Glutamatergic neuron (in vitro differentiated cells): ENCODE data around the gene PRCC. TPM values are rescaled to one million over a fixed set of nuclear protein-coding genes. Genes with fewer than 3 reads are reported as not detected.

Experiments used
- DNase-seq: peaks from one replicate; pipeline ENCODE4 v3.0.0; 2022
- H3K27ac Mint-ChIP-seq: one replicate; pipeline ENCODE4 v1.8.0; 2020; ENCODE audit warnings: mild to moderate bottlenecking, mixed read lengths, inconsistent platforms; ENCODE audit not compliant: unreplicated experiment
- H3K27me3 Mint-ChIP-seq: one replicate; pipeline ENCODE4 v1.8.0; 2020; ENCODE audit warnings: mild to moderate bottlenecking, moderate library complexity, mixed read lengths, inconsistent platforms; ENCODE audit not compliant: unreplicated experiment
- H3K36me3 Mint-ChIP-seq: one replicate; pipeline ENCODE4 v1.8.0; 2020; ENCODE audit warnings: mild to moderate bottlenecking, mixed read lengths, inconsistent platforms; ENCODE audit not compliant: unreplicated experiment
- H3K4me1 Mint-ChIP-seq: one replicate; pipeline ENCODE4 v1.8.0; 2020; ENCODE audit warnings: mild to moderate bottlenecking, low read depth, mixed read lengths, inconsistent platforms; ENCODE audit not compliant: unreplicated experiment
- H3K4me3 Mint-ChIP-seq: one replicate; pipeline ENCODE4 v1.8.0; 2020; ENCODE audit warnings: mild to moderate bottlenecking, mixed read lengths, inconsistent platforms; ENCODE audit not compliant: unreplicated experiment
- H3K9me3 Mint-ChIP-seq: one replicate; pipeline ENCODE4 v1.8.0; 2020; ENCODE audit warnings: mild to moderate bottlenecking, moderate library complexity, mixed read lengths, inconsistent platforms; ENCODE audit not compliant: unreplicated experiment
- total RNA-seq: library from RNA; stranded (reverse); fragmentation: NEBNext Ultra II Directional; extraction: Animal tissue kit (Norgen Biotek cat#: 25700); gene quantifications from one replicate; pipeline ENCODE4 v1.2.1, GENCODE V29; 2021; ENCODE audit not compliant: unreplicated experiment
- TF ChIP-seq, protein P1 (sequence below): fragments of 200-600 bp; sonication (generic); IDR thresholded peaks from one replicate; pipeline ENCODE4 v1.5.0; 2021; ENCODE audit not compliant: partially characterized antibody, unreplicated experiment

PRCC gene
- total RNA-seq, 1 donor from 2014 or later = 88.8 TPM

DNA sequence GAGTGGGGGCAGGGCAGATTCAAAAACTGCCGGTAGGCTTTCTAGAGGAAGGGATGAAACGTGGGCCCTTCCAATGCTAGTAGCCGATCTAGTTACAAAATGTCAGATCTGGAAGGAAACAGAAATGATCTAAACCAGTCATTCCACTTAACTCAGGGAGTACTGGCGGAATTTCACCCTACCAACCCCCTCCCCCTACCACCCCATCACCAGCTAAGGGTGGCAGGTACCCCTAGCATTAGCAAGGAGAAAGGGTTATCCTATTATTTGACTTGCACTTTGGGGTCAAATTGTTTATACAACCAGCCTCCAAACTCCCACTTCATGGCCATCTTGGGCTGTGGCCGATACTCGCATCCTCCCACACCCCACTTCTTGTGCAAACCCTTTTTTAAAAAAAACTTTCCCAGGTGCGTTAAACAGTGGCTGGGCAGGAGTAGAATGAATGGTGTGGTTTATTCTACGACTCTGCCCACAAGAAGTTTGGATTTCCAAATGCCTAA is 25.8 kb upstream of the PRCC start:
- H3K4me3 Mint-ChIP-seq = peak overlapping the region; percentile 89
- peak overlapping the region; percentile 89 for H3K27ac Mint-ChIP-seq
- TF ChIP-seq, protein P1, sequence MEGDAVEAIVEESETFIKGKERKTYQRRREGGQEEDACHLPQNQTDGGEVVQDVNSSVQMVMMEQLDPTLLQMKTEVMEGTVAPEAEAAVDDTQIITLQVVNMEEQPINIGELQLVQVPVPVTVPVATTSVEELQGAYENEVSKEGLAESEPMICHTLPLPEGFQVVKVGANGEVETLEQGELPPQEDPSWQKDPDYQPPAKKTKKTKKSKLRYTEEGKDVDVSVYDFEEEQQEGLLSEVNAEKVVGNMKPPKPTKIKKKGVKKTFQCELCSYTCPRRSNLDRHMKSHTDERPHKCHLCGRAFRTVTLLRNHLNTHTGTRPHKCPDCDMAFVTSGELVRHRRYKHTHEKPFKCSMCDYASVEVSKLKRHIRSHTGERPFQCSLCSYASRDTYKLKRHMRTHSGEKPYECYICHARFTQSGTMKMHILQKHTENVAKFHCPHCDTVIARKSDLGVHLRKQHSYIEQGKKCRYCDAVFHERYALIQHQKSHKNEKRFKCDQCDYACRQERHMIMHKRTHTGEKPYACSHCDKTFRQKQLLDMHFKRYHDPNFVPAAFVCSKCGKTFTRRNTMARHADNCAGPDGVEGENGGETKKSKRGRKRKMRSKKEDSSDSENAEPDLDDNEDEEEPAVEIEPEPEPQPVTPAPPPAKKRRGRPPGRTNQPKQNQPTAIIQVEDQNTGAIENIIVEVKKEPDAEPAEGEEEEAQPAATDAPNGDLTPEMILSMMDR = no peak
- H3K27me3 Mint-ChIP-seq = peaks cover 8% of the 10 kb centered on the region
- peaks cover 9% of the 10 kb centered on the region for H3K9me3 Mint-ChIP-seq
- no peak for DNase-seq
- peaks cover 17% of the 10 kb centered on the region for H3K4me1 Mint-ChIP-seq
- H3K36me3 Mint-ChIP-seq = no peaks in the 10 kb centered on the region

DNA sequence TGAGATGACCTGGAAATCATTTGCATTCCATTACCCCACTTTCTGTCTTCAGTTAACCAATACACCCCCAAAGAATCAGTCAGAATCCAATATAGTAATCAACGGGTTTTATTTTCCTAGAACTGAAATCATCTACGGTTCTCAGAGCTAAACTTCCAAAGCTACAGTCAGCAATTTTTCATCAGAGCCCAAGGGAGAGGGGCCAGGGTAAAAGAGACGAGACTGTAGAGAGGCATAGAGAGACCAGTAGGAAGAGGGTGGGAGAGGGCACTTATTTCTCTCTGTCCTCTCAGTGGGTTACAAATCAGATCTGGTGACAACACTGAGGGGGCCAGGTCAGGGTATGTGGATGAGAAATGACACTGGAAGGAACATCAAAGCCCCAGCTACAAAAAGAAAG is 25.3 kb upstream of the PRCC start:
- peak overlapping the region; percentile 62 for H3K27ac Mint-ChIP-seq
- peaks cover 10% of the 10 kb centered on the region for H3K9me3 Mint-ChIP-seq
- no peaks in the 10 kb centered on the region for H3K36me3 Mint-ChIP-seq
- TF ChIP-seq, protein P1 = no peak
- peak overlapping the region; percentile 42 for H3K4me3 Mint-ChIP-seq
- H3K4me1 Mint-ChIP-seq = peaks cover 17% of the 10 kb centered on the region
- H3K27me3 Mint-ChIP-seq = peaks cover 8% of the 10 kb centered on the region
- no peak for DNase-seq

DNA sequence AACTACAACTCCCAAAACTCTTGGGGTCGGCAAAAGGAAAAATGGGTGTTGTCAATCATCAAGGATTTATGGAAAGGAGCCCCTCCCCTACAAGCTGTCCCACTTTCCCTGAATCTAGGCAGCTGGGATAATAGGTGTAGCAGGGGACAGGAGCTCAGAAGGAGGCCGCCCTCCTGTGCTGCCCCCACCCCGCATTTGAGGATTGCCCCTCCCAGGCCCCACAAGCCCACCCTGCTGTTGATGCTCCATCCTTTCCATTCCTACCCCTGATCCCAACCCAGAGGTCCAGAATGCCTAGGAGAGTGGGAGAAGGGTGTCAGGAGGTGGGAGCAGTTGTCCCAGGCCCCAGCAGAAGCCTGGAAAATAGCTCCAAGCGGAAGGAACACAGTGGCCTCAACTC is 24.5 kb upstream of the PRCC start:
- H3K27ac Mint-ChIP-seq = no peak overlapping the region
- H3K4me3 Mint-ChIP-seq = no peak overlapping the region
- H3K27me3 Mint-ChIP-seq = peaks cover 8% of the 10 kb centered on the region
- TF ChIP-seq, protein P1 = no peak
- no peaks in the 10 kb centered on the region for H3K36me3 Mint-ChIP-seq
- no peak for DNase-seq
- H3K4me1 Mint-ChIP-seq = peaks cover 21% of the 10 kb centered on the region
- peaks cover 10% of the 10 kb centered on the region for H3K9me3 Mint-ChIP-seq

DNA sequence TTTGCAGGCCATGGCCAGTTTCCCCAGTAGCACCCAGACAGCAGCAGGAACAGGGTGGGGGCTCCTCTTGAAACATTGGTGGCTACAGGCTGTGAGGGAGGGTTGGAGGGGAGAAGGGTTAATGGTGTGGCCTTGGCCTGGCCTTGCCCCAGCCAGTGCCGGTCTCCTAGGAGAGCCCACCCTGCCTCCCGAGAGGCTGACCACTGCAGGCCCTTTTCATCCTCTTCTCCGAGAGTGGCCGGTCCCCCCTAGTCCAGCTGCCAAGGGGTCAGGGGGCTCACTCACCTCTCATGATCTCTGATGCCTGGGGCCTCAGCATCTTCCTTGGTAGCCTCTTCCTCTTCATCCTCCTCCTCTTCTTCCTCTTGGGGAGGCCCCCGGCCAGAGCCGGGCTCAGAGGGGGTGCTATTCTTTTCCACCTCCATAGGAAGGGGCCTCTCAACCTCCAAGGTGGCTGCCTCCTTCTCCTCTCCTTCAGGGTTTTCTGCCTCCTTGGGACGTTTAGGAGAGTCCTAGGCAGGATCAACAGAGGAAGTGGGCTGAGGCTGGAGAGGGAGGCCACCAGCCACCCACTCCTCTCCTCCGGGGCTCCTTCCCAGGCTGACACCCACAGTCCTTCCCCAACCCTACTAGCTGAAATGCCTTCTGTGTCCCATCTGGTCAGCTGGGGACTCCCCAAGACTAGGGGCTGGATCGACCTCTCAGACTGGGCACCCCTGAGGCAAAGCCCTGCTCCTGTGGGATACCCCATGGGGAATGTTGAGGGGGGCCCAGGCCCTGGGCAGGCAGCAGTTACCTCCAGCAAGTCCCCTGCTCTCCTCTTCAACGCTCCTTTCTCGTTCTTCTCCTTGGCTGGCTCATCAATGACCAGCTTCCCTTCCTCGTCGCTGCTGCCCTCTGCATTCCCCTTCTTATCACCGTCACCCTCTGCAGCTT is 23.7 kb upstream of the PRCC start:
- peaks cover 10% of the 10 kb centered on the region for H3K9me3 Mint-ChIP-seq
- peaks cover 29% of the 10 kb centered on the region for H3K4me1 Mint-ChIP-seq
- no peak overlapping the region for H3K4me3 Mint-ChIP-seq
- H3K27me3 Mint-ChIP-seq = peaks cover 11% of the 10 kb centered on the region
- H3K36me3 Mint-ChIP-seq = no peaks in the 10 kb centered on the region
- DNase-seq = no peak
- TF ChIP-seq, protein P1 = no peak
- H3K27ac Mint-ChIP-seq = no peak overlapping the region

DNA sequence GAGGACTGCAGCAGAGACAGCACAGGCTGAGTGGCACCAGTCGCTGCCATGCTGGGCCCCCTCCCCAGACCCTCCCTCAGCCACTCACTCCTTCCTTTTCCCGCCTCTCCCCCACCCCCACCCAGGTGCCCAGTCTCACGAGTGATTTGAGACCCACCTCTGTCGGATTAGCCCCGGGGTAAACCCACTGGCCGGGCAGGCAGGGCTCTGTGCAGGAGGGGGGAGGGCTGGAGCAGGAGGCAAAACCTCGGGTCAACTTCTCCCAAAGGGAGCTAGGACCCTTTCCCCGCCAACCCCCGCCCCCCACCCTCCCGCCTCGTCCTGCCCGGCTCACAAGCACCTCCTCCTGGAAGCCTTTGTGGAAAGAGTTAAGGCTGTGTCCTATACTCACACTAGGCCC is 23.0 kb upstream of the PRCC start:
- H3K4me3 Mint-ChIP-seq = no peak overlapping the region
- no peak for DNase-seq
- H3K9me3 Mint-ChIP-seq = peaks cover 10% of the 10 kb centered on the region
- no peak overlapping the region for H3K27ac Mint-ChIP-seq
- H3K27me3 Mint-ChIP-seq = peaks cover 11% of the 10 kb centered on the region
- TF ChIP-seq, protein P1 = no peak
- peaks cover 34% of the 10 kb centered on the region for H3K4me1 Mint-ChIP-seq
- no peaks in the 10 kb centered on the region for H3K36me3 Mint-ChIP-seq
